Measurements from ENCODE around the gene ZNF429.

DNA sequence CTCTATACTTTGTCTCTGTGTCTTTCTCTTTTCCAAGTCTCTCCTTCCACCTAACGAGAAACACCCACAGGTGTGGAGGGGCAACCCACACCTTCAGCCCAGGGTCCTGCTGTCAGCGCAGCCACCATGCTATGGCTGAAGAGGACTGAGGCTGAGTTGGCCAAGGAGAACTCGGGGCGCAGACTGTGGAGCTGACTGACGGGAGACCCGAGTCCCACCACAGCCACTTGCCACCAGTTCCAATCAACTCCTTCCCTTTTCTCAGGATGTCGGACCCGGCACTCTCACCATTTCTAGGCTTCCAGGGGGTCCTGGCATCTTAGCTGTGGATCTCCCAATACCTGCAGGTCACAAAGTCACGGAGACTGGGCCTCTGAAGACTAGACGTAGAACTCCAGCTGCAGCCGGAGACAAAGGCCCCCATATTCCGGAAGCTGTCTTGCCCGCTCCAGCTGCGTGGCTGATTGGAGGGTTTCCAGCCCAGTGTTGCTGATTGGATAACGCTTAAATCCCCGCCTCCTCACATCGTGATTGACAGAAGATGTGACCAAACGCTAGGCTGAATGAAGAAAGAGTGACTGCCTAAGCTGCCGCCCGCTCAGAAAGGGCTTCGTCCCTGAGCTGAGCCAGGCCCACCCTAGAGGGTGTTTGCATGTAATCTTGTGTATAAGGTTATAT is 63.6 kb downstream of the ZNF429 start:
- TF ChIP-seq ZC3H10 (CRISPR knock-in tag; IDR thresholded peaks at IDR 0.05) (no peak), RARB (CRISPR knock-in tag; IDR thresholded peaks at IDR 0.05) (no peak), GLIS3 (CRISPR knock-in tag; IDR thresholded peaks at IDR 0.05) (no peak), PPARA (CRISPR knock-in tag; IDR thresholded peaks at IDR 0.05; ENCODE audit: borderline replicate concordance) (no peak), ZNF565 (CRISPR knock-in tag; conservative IDR thresholded peaks at IDR 0.05; ENCODE audit: low read depth) (no peak), ZFP3 (CRISPR knock-in tag; IDR thresholded peaks at IDR 0.05) (no peak), OSR1 (CRISPR knock-in tag; IDR thresholded peaks at IDR 0.05) (no peak), ESRRG (CRISPR knock-in tag; IDR thresholded peaks at IDR 0.05) (no peak), ARNTL (CRISPR knock-in tag; IDR thresholded peaks at IDR 0.05; ENCODE audit: borderline replicate concordance, low read depth) (no peak)
- TF ChIP-seq, protein P1, sequence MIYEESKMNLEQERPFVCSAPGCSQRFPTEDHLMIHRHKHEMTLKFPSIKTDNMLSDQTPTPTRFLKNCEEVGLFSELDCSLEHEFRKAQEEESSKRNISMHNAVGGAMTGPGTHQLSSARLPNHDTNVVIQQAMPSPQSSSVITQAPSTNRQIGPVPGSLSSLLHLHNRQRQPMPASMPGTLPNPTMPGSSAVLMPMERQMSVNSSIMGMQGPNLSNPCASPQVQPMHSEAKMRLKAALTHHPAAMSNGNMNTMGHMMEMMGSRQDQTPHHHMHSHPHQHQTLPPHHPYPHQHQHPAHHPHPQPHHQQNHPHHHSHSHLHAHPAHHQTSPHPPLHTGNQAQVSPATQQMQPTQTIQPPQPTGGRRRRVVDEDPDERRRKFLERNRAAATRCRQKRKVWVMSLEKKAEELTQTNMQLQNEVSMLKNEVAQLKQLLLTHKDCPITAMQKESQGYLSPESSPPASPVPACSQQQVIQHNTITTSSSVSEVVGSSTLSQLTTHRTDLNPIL (CRISPR knock-in tag; IDR thresholded peaks at IDR 0.05; ENCODE audit: low read depth), result no peak
- TF ChIP-seq, protein P2, sequence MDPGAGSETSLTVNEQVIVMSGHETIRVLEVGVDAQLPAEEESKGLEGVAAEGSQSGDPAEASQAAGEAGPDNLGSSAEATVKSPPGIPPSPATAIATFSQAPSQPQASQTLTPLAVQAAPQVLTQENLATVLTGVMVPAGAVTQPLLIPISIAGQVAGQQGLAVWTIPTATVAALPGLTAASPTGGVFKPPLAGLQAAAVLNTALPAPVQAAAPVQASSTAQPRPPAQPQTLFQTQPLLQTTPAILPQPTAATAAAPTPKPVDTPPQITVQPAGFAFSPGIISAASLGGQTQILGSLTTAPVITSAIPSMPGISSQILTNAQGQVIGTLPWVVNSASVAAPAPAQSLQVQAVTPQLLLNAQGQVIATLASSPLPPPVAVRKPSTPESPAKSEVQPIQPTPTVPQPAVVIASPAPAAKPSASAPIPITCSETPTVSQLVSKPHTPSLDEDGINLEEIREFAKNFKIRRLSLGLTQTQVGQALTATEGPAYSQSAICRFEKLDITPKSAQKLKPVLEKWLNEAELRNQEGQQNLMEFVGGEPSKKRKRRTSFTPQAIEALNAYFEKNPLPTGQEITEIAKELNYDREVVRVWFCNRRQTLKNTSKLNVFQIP (CRISPR knock-in tag; IDR thresholded peaks at IDR 0.05; ENCODE audit: borderline replicate concordance, low read depth), result no peak
- TF ChIP-seq, protein P3, sequence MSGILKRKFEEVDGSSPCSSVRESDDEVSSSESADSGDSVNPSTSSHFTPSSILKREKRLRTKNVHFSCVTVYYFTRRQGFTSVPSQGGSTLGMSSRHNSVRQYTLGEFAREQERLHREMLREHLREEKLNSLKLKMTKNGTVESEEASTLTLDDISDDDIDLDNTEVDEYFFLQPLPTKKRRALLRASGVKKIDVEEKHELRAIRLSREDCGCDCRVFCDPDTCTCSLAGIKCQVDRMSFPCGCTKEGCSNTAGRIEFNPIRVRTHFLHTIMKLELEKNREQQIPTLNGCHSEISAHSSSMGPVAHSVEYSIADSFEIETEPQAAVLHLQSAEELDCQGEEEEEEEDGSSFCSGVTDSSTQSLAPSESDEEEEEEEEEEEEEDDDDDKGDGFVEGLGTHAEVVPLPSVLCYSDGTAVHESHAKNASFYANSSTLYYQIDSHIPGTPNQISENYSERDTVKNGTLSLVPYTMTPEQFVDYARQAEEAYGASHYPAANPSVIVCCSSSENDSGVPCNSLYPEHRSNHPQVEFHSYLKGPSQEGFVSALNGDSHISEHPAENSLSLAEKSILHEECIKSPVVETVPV (CRISPR knock-in tag; IDR thresholded peaks at IDR 0.05), result no peak
- TF ChIP-seq, protein P4, sequence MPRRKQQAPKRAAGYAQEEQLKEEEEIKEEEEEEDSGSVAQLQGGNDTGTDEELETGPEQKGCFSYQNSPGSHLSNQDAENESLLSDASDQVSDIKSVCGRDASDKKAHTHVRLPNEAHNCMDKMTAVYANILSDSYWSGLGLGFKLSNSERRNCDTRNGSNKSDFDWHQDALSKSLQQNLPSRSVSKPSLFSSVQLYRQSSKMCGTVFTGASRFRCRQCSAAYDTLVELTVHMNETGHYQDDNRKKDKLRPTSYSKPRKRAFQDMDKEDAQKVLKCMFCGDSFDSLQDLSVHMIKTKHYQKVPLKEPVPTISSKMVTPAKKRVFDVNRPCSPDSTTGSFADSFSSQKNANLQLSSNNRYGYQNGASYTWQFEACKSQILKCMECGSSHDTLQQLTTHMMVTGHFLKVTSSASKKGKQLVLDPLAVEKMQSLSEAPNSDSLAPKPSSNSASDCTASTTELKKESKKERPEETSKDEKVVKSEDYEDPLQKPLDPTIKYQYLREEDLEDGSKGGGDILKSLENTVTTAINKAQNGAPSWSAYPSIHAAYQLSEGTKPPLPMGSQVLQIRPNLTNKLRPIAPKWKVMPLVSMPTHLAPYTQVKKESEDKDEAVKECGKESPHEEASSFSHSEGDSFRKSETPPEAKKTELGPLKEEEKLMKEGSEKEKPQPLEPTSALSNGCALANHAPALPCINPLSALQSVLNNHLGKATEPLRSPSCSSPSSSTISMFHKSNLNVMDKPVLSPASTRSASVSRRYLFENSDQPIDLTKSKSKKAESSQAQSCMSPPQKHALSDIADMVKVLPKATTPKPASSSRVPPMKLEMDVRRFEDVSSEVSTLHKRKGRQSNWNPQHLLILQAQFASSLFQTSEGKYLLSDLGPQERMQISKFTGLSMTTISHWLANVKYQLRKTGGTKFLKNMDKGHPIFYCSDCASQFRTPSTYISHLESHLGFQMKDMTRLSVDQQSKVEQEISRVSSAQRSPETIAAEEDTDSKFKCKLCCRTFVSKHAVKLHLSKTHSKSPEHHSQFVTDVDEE (CRISPR knock-in tag; IDR thresholded peaks at IDR 0.05), result no peak
